Kidney (tissue), 14 donors: ENCODE results near the gene HOXA7. TPM values are rescaled to one million over a fixed set of nuclear protein-coding genes. Genes with fewer than 3 reads are reported as not detected.

ENCODE experiments used
- DNase-seq, 5 donors: peaks; one replicate each; pipeline ENCODE4 v3.0.0-alpha.2; 2013 to 2020
- FAIRE-seq: peaks from 2 replicates; lab custom pipeline; 2012; peaks lifted over from hg19 to GRCh38; lab: Jason Lieb, UNC
- H3K27ac ChIP-seq, 2 donors: one replicate each; pipeline ENCODE4 v1.7.0; 2013; ENCODE audit warnings: low read depth in 2 of 2, low read length in 2 of 2, inconsistent platforms in 1 of 2
- H3K27me3 ChIP-seq: one replicate; pipeline ENCODE4 v1.7.1; 2013; ENCODE audit warnings: low read length, inconsistent platforms; ENCODE audit not compliant: control insufficient read depth, insufficient read depth
- H3K36me3 ChIP-seq, 3 donors: one replicate each; pipeline versions ENCODE4 v1.7.0 to v1.7.1; 2013; ENCODE audit warnings: low read length in 3 of 3, control low read depth in 1 of 3, inconsistent platforms in 1 of 3; ENCODE audit not compliant: insufficient read depth in 3 of 3, control insufficient read depth in 2 of 3
- H3K4me1 ChIP-seq, 3 donors: one replicate each; pipeline versions ENCODE4 v1.7.0 to v1.7.1; 2013; ENCODE audit warnings: low read length in 3 of 3, inconsistent platforms in 1 of 3, low read depth in 1 of 3; ENCODE audit not compliant: control insufficient read depth in 2 of 3, insufficient read depth in 2 of 3
- H3K4me3 ChIP-seq, 3 donors: one replicate each; pipeline versions ENCODE4 v1.7.0 to v1.8.1; 2013; ENCODE audit warnings: low read length in 3 of 3, control low read depth in 1 of 3, inconsistent platforms in 1 of 3
- H3K9ac ChIP-seq, 3 donors: one replicate each; pipeline versions ENCODE4 v1.7.0 to v1.7.1; 2013; ENCODE audit warnings: low read length in 3 of 3, control low read depth in 1 of 3, inconsistent platforms in 1 of 3
- H3K9me3 ChIP-seq, 3 donors: one replicate each; pipeline versions ENCODE4 v1.7.0 to v1.7.1; 2013; ENCODE audit warnings: low read length in 3 of 3, control low read depth in 1 of 3, inconsistent platforms in 1 of 3; ENCODE audit not compliant: control insufficient read depth in 2 of 3, insufficient read depth in 1 of 3
- CTCF ChIP-seq: IDR thresholded peaks from 3 replicates; pipeline ENCODE4 v1.5.1; 2012; ENCODE audit warnings: mild to moderate bottlenecking, moderate library complexity, borderline replicate concordance; ENCODE audit not compliant: insufficient read depth; ENCODE audit errors: extremely low read depth
- intact Hi-C: fragments of 100-400 bp; cut with DNase I; formaldehyde crosslinking; loops from one replicate; pipeline ENCODE4 v1.11.1; 2022
- polyA plus RNA-seq: library from polyadenylated mRNA; stranded (reverse); fragments of 350-450 nt; fragmentation: Illumina TruSeq; extraction: RNeasy Lipid Tissue Mini Kit (QIAGEN cat#74804); gene quantifications from one replicate; pipeline ENCODE4 v1.2.3, GENCODE V29; 2014; ENCODE audit warnings: low read depth, low replicate concordance; ENCODE audit not compliant: insufficient read depth
- total RNA-seq: library from RNA; stranded (reverse); fragmentation: NEBNext Ultra II Directional; extraction: Animal tissue kit (Norgen Biotek cat#: 25700); gene quantifications from one replicate; pipeline ENCODE4 v1.2.1, GENCODE V29; 2021
- donor health status: control.
- donor health status: control.
- donor health status: control.
- donor health status: control.
- donor health status: control.
- donor health status: DM: yes; HTN: yes; CAD: no.
- donor health status: Normal renal cell carcinoma (clear cell type).

Gene HOXA7
- total and polyA plus RNA-seq, 2 donors from 2014 or later, result 23.8 to 31.3 TPM

- Histone ChIP-seq H3K9me3 (no peaks in the 10 kb centered on the region), H3K27me3 (no peaks in the 10 kb centered on the region), H3K4me1 (peaks cover 0 to 16% (median 13%) of the 10 kb centered on the region in 3 donors), H3K9ac (peak overlapping the region; percentile 83 to 85 (median 85)), H3K4me3 (peak overlapping the region; percentile 56 to 87 (median 83)), H3K27ac (peak overlapping the region; percentile 97 to 98), H3K36me3 (peaks cover 0 to 2% (median 0%) of the 10 kb centered on the region in 3 donors)
- FAIRE-seq (no peak), DNase-seq (peak in 4 of 5 donors; percentile 78 to 87 (median 82))
- TF ChIP-seq CTCF, result no peak
- intact Hi-C loops, result no loop called here
These were observed 8.3 kb downstream of the HOXA7 start for GRCh38 chr7:27148031-27148755.

- H3K27me3 ChIP-seq, result no peaks in the 10 kb centered on the region
- peak within 1 kb of the TSS; percentile 56 to 87 (median 83) for H3K4me3 ChIP-seq
- FAIRE-seq, result no peak
- peaks cover 0 to 16% (median 10%) of the 10 kb centered on the region in 3 donors for H3K4me1 ChIP-seq
- intact Hi-C loops, result no loop called here
- no peak for TF ChIP-seq CTCF
- DNase-seq, result peak in 4 of 5 donors; percentile 74 to 95 (median 83)
- peak within 1 kb of the TSS; percentile 97 to 98 for H3K27ac ChIP-seq
- peak within 1 kb of the TSS; percentile 83 to 85 (median 85) for H3K9ac ChIP-seq
- no peaks in the 10 kb centered on the region for H3K9me3 ChIP-seq
- H3K36me3 ChIP-seq, result peaks cover 0 to 2% (median 0%) of the 10 kb centered on the region in 3 donors
These were observed 9.1 kb downstream of the HOXA7 start, which contains the start of gene HOXA6 for GRCh38 chr7:27147199-27148030. HOXA6 (minus strand) TSS chr7:27147774; CDS start chr7:27147749, 25 bp downstream.

- Histone ChIP-seq H3K4me1 (peaks cover 0 to 16% (median 10%) of the 10 kb centered on the region in 3 donors), H3K27ac (peak overlapping the region; percentile 97 to 98), H3K4me3 (peak overlapping the region; percentile 49 to 83 (median 60)), H3K9ac (peak overlapping the region in 2 of 3 donors; percentile 51 to 73), H3K9me3 (no peaks in the 10 kb centered on the region), H3K27me3 (no peaks in the 10 kb centered on the region), H3K36me3 (peaks cover under 1 to 4% (median 2%) of the 10 kb centered on the region in 3 donors)
- FAIRE-seq (no peak), DNase-seq (peak in 4 of 5 donors; percentile 41 to 89 (median 85))
- intact Hi-C loops, result no loop called here
- TF ChIP-seq CTCF, result no peak
These were observed 9.8 kb downstream of the HOXA7 start for GRCh38 chr7:27146491-27147198.
